Fibroblast of lung (primary cell): ENCODE results near the gene WDSUB1.

Source experiments
- CTCF ChIP-seq, 2 donors: IDR thresholded peaks in 1 of 2; conservative IDR thresholded peaks in 1 of 2; 1 replicate in 1 of 2; 2 replicates in 1 of 2; pipeline ENCODE4 v1.5.1; 2011 to 2012; ENCODE audit warnings: low read length in 2 of 2, control low read depth in 1 of 2, inconsistent platforms in 1 of 2, low read depth in 1 of 2, mild to moderate bottlenecking in 1 of 2
- EZH2 ChIP-seq: IDR thresholded peaks from 2 replicates; pipeline ENCODE4 v1.5.1; 2012; ENCODE audit warnings: low read length, control low read depth, mild to moderate bottlenecking; ENCODE audit errors: missing control alignments

- TF ChIP-seq EZH2 (no peak), CTCF (conservative IDR thresholded peaks at IDR 0.05 in 1 of 2, IDR thresholded peaks at IDR 0.05 in 1 of 2; ENCODE audit: low read depth in 1 of 2, low read length in 2 of 2) (no peak)
Measured at GRCh38 chr2:159266554-159266953, 19.9 kb downstream of the WDSUB1 start.
